Vagina (tissue), 2 donors: Measurements from ENCODE around the gene IFT20.

ENCODE experiments used
- POLR2AphosphoS5 ChIP-seq, 2 donors: sonication (generic); formaldehyde crosslinking; IDR thresholded peaks; one replicate each; pipeline ENCODE4 v1.9.0; 2017; ENCODE audit warnings: antibody characterized with exemption in 2 of 2, mild to moderate bottlenecking in 2 of 2, low read depth in 1 of 2; ENCODE audit not compliant: insufficient read depth in 1 of 2
- TF ChIP-seq, protein P1 (sequence below), 3 experiments: fragments of 450-650 bp in 2 of 3; fragments of 200-600 bp in 1 of 3; sonication (generic) in 1 of 3; IDR thresholded peaks; one replicate each; pipeline ENCODE4 v1.5.1; 2017 to 2019; ENCODE audit warnings: antibody characterized with exemption in 3 of 3, mild to moderate bottlenecking in 2 of 3, moderate library complexity in 2 of 3

DNA sequence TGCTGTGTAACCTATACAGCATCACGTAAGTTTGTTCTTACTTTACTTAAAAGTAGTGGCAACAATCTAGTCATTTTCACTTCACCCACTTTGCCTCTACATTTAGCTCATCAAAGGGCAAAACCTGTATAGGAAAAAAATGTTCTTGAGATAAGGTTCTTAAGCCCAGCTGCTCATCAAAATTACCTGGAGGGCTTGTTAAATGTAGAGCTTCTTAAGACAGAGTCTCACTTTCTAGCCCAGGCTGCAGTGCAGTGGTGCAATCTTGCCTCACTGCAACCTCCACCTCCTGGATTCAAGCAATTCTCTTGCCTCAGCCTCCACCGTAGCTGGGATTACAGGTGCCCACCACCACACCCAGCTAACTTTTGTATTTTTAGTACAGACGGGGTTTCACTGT is 54.4 kb downstream of the IFT20 start:
- no peak for TF ChIP-seq POLR2AphosphoS5 (IDR thresholded peaks at IDR 0.05; ENCODE audit: insufficient read depth in 1 of 2, low read depth in 1 of 2)
- TF ChIP-seq, protein P1, sequence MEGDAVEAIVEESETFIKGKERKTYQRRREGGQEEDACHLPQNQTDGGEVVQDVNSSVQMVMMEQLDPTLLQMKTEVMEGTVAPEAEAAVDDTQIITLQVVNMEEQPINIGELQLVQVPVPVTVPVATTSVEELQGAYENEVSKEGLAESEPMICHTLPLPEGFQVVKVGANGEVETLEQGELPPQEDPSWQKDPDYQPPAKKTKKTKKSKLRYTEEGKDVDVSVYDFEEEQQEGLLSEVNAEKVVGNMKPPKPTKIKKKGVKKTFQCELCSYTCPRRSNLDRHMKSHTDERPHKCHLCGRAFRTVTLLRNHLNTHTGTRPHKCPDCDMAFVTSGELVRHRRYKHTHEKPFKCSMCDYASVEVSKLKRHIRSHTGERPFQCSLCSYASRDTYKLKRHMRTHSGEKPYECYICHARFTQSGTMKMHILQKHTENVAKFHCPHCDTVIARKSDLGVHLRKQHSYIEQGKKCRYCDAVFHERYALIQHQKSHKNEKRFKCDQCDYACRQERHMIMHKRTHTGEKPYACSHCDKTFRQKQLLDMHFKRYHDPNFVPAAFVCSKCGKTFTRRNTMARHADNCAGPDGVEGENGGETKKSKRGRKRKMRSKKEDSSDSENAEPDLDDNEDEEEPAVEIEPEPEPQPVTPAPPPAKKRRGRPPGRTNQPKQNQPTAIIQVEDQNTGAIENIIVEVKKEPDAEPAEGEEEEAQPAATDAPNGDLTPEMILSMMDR (IDR thresholded peaks at IDR 0.05): no peak
